ENCODE results near the gene TMEM191B.
"Not testable (repeated sequence)": the region's sequence is repeated elsewhere in the genome, so short reads cannot be mapped to it uniquely, and the experiment has no call there.

DNA sequence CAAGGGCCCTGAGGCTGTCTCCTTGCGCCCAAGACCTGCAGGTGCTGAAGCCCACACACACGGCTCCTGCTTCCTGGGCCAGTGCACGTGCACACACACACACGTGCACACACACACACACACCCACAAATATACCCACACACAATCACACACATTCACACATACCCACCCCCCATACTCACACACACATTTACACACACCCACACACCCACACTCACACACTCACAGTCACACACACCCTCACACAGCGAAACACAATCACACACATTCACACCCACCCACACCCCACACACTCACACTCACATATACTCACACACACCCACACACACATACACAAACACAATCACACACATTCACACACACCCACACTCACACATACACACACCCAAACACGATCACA lies 16.3 kb upstream of the TMEM191B start:
- TF ChIP-seq CTCF, POLR2A (IDR thresholded peaks at IDR 0.05): not testable (repeated sequence)
